ENCODE data around the gene MRPS26. TPM values are rescaled to one million over a fixed set of nuclear protein-coding genes. Genes with fewer than 3 reads are reported as not detected.
A peak's percentile ranks its signal among the peaks of the same experiment; 100 is the strongest.

MRPS26 gene
- total RNA-seq, 2 donors from 2014 or later, result 40.6 to 46.6 TPM

- DNase-seq (ENCODE audit: low spot score), result no peak
- ATAC-seq (ENCODE audit: insufficient number of reproducible peaks, low FRiP score, low read depth), result no peak
- H3K36me3 ChIP-seq, result peaks cover 38% of the 10 kb centered on the region
These were observed 8.2 kb upstream of the MRPS26 start for GRCh38 chr20:3037654-3038053.

GRCh38 chr20:3038454-3038853 lies 7.4 kb upstream of the MRPS26 start:
- peaks cover 38% of the 10 kb centered on the region for H3K36me3 ChIP-seq

More at GRCh38 chr20:3037654-3038053, 8.2 kb upstream of the MRPS26 start:
- no peak overlapping the region for H3K4me3 ChIP-seq
- TF ChIP-seq, protein P1, sequence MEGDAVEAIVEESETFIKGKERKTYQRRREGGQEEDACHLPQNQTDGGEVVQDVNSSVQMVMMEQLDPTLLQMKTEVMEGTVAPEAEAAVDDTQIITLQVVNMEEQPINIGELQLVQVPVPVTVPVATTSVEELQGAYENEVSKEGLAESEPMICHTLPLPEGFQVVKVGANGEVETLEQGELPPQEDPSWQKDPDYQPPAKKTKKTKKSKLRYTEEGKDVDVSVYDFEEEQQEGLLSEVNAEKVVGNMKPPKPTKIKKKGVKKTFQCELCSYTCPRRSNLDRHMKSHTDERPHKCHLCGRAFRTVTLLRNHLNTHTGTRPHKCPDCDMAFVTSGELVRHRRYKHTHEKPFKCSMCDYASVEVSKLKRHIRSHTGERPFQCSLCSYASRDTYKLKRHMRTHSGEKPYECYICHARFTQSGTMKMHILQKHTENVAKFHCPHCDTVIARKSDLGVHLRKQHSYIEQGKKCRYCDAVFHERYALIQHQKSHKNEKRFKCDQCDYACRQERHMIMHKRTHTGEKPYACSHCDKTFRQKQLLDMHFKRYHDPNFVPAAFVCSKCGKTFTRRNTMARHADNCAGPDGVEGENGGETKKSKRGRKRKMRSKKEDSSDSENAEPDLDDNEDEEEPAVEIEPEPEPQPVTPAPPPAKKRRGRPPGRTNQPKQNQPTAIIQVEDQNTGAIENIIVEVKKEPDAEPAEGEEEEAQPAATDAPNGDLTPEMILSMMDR (IDR thresholded peaks at IDR 0.05), result no peak
- H3K4me1 ChIP-seq (ENCODE audit: control insufficient read depth in 1 of 2, low read depth in 2 of 2), result peaks cover 5 to 20% of the 10 kb centered on the region in 2 donors
- no peak overlapping the region for H3K27ac ChIP-seq
- H3K27me3 ChIP-seq (replicated peaks; ENCODE audit: insufficient read depth), result no peaks in the 10 kb centered on the region
- H3K9me3 ChIP-seq, result no peaks in the 10 kb centered on the region

DNA sequence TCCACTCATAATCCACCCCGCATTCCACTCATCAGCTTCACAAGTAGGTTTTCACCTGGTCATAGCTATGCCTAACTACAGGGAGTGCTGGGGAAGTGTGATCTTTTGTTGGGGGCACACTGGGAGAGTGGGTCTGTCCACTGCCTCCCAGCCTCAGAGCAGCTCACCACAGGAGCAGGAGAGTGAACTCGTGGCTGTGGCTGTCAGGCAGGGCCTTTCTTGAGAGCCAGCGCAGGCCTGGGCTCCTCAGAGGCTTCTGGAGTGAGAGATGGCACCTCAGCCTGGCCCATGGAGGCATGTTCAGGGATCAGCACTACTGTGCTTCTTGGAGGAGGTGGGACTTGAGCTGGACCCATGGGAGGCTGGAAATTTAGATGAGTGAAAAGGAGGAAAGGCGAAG lies 6.4 kb upstream of the MRPS26 start:
- DNase-seq (ENCODE audit: low spot score), result no peak
- ATAC-seq (ENCODE audit: insufficient number of reproducible peaks, low FRiP score, low read depth), result no peak
- TF ChIP-seq, protein P1 (IDR thresholded peaks at IDR 0.05), result no peak

More at GRCh38 chr20:3038454-3038853, 7.4 kb upstream of the MRPS26 start:
- DNase-seq (ENCODE audit: low spot score), result no peak
- no peak overlapping the region for H3K27ac ChIP-seq
- no peak for ATAC-seq (ENCODE audit: insufficient number of reproducible peaks, low FRiP score, low read depth)
- peaks cover 5 to 20% of the 10 kb centered on the region in 2 donors for H3K4me1 ChIP-seq (ENCODE audit: control insufficient read depth in 1 of 2, low read depth in 2 of 2)
- TF ChIP-seq, protein P1 (IDR thresholded peaks at IDR 0.05), result no peak
- no peaks in the 10 kb centered on the region for H3K27me3 ChIP-seq (replicated peaks; ENCODE audit: insufficient read depth)
- H3K9me3 ChIP-seq, result no peaks in the 10 kb centered on the region
- H3K4me3 ChIP-seq, result no peak overlapping the region

DNA sequence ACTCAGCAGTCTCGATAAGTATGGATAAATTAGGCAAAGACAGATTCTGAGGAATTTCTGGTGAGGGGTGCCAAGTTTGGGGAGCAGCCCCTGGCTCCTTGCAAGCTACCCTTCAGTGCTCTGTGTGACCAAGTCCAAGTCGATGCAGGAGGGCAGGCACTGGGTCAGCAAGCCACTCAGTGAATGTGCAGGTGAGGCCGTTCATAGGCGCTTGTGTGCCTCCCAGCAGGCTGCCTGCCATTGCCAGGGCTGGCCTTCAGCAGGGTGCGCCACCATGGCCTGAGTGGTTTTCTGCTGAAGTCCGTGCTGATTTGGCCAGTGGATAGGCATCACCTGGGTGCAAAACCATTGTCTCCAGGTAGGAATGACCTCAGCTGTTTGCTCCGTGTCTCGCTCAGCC lies 5.8 kb upstream of the MRPS26 start:
- no peaks in the 10 kb centered on the region for H3K27me3 ChIP-seq (replicated peaks; ENCODE audit: insufficient read depth)
- no peak overlapping the region for H3K4me3 ChIP-seq
- no peaks in the 10 kb centered on the region for H3K9me3 ChIP-seq
- H3K27ac ChIP-seq, result no peak overlapping the region
- DNase-seq (ENCODE audit: low spot score), result no peak
- TF ChIP-seq, protein P1 (IDR thresholded peaks at IDR 0.05), result no peak
- no peak for ATAC-seq (ENCODE audit: insufficient number of reproducible peaks, low FRiP score, low read depth)
- peaks cover 38% of the 10 kb centered on the region for H3K36me3 ChIP-seq
- H3K4me1 ChIP-seq (ENCODE audit: control insufficient read depth in 1 of 2, low read depth in 2 of 2), result peaks cover 8 to 23% of the 10 kb centered on the region in 2 donors

More for the DNA sequence above, 6.4 kb upstream of the MRPS26 start:
- Histone ChIP-seq H3K4me3 (no peak overlapping the region), H3K4me1 (ENCODE audit: control insufficient read depth in 1 of 2, low read depth in 2 of 2) (peaks cover 5 to 20% of the 10 kb centered on the region in 2 donors), H3K9me3 (no peaks in the 10 kb centered on the region), H3K36me3 (peaks cover 38% of the 10 kb centered on the region), H3K27ac (no peak overlapping the region), H3K27me3 (replicated peaks; ENCODE audit: insufficient read depth) (no peaks in the 10 kb centered on the region)

GRCh38 chr20:3041854-3042409 lies 3.9 kb upstream of the MRPS26 start:
- ATAC-seq (ENCODE audit: insufficient number of reproducible peaks, low FRiP score, low read depth), result no peak
- Histone ChIP-seq H3K27ac (peak overlapping the region; percentile 2 to 51), H3K9me3 (no peaks in the 10 kb centered on the region), H3K4me3 (no peak overlapping the region), H3K27me3 (replicated peaks; ENCODE audit: insufficient read depth) (no peaks in the 10 kb centered on the region), H3K4me1 (ENCODE audit: control insufficient read depth in 1 of 2, low read depth in 2 of 2) (peaks cover 13 to 30% of the 10 kb centered on the region in 2 donors), H3K36me3 (peaks cover 20% of the 10 kb centered on the region)
- TF ChIP-seq, protein P1 (IDR thresholded peaks at IDR 0.05), result no peak
- no peak for DNase-seq (ENCODE audit: low spot score)

Measured in thoracic aorta (tissue), 2 donors.